Endothelial cell of umbilical vein (primary cell): ENCODE data around the gene CHST8. TPM values are rescaled to one million over a fixed set of nuclear protein-coding genes. Genes with fewer than 3 reads are reported as not detected.

ENCODE experiments used
- BruUV-seq: library from RNA; stranded (reverse); fragments of 400-500 nt; replicated peaks from 2 replicates; lab custom pipeline; 2021; lab: Mats Ljungman, UMichigan
- CTCF ChIA-PET: fragments of 300-600, 350-600 bp; sonication (Branson Sonifier 250); formaldehyde crosslinking; loops from one replicate; lab custom pipeline; 2021; ENCODE audit warnings: antibody characterized with exemption, inconsistent platforms; lab: Charles Lee
- POLR2A ChIA-PET: fragments of 300-600, 350-600 bp; sonication (Branson Sonifier 250); formaldehyde crosslinking; loops from one replicate; lab custom pipeline; 2021; ENCODE audit warnings: antibody characterized with exemption, inconsistent platforms; lab: Charles Lee
- DNase-seq: peaks from one replicate; pipeline ENCODE4 v3.0.0-alpha.2; 2011; ENCODE audit warnings: low read depth, low spot score
- FAIRE-seq: peaks from 2 replicates; lab custom pipeline; 2011; peaks lifted over from hg19 to GRCh38; lab: Jason Lieb, UNC
- H2AFZ ChIP-seq: 2 replicates; pipeline ENCODE4 v1.6.0; 2012; ENCODE audit warnings: low read depth, low read length, control low read depth, inconsistent platforms
- H3K27ac ChIP-seq: 2 replicates; pipeline ENCODE4 v1.5.1; 2011; ENCODE audit warnings: low read depth, mild to moderate bottlenecking, control low read depth, low read length, moderate library complexity; ENCODE audit not compliant: insufficient read depth
- H3K27me3 ChIP-seq, 2 experiments: 2 replicates each; pipeline versions ENCODE4 v1.6.0 to v1.6.1; 2011; ENCODE audit warnings: low read length in 2 of 2, mixed read lengths in 1 of 2; ENCODE audit not compliant: control insufficient read depth in 2 of 2, insufficient read depth in 2 of 2
- H3K36me3 ChIP-seq, 2 experiments: 2 replicates in 1 of 2; 3 replicates in 1 of 2; pipeline ENCODE4 v1.5.1; 2011; ENCODE audit warnings: low read length in 2 of 2, mild to moderate bottlenecking in 1 of 2, moderate library complexity in 1 of 2; ENCODE audit not compliant: control insufficient read depth in 2 of 2, insufficient read depth in 2 of 2; ENCODE audit errors: extremely low read depth in 1 of 2
- H3K4me1 ChIP-seq: 3 replicates; pipeline ENCODE4 v1.5.1; 2011; ENCODE audit warnings: mild to moderate bottlenecking, low read length; ENCODE audit not compliant: control insufficient read depth, insufficient read depth; ENCODE audit errors: extremely low read depth
- H3K4me2 ChIP-seq: 2 replicates; pipeline ENCODE4 v1.6.1; 2011; ENCODE audit warnings: low read length, control low read depth, mixed read lengths; ENCODE audit not compliant: insufficient read depth
- H3K4me3 ChIP-seq, 3 experiments: fragments of 200-600 bp in 1 of 3; sonication (generic), shearing (Covaris generic) in 1 of 3; replicated peaks in 1 of 3; 2 replicates each; pipeline ENCODE4 v1.5.1; 2011 to 2016; ENCODE audit warnings: control low read depth in 3 of 3, low read length in 3 of 3, mild to moderate bottlenecking in 2 of 3, inconsistent platforms in 1 of 3, low read depth in 1 of 3, moderate library complexity in 1 of 3; ENCODE audit not compliant: insufficient read depth in 1 of 3
- H3K79me2 ChIP-seq: 2 replicates; pipeline ENCODE4 v1.6.0; 2012; ENCODE audit warnings: low read length, inconsistent platforms; ENCODE audit not compliant: control insufficient read depth, insufficient read depth
- H3K9ac ChIP-seq: replicated peaks from 2 replicates; pipeline ENCODE3; 2011; ENCODE audit warnings: low read length, control low read depth; ENCODE audit not compliant: insufficient read depth; ENCODE audit errors: extremely low read depth
- H3K9me1 ChIP-seq: replicated peaks from 3 replicates; pipeline ENCODE4 v1.6.0; 2011; ENCODE audit warnings: mild to moderate bottlenecking, low read length; ENCODE audit not compliant: control insufficient read depth, insufficient read depth; ENCODE audit errors: extremely low read depth
- H3K9me3 ChIP-seq: replicated peaks from 2 replicates; pipeline ENCODE4 v1.5.1; 2012; ENCODE audit warnings: low read length, inconsistent platforms; ENCODE audit not compliant: control insufficient read depth, insufficient read depth
- H4K20me1 ChIP-seq: replicated peaks from 2 replicates; pipeline ENCODE3; 2011; ENCODE audit warnings: mild to moderate bottlenecking, low read length; ENCODE audit not compliant: control insufficient read depth, insufficient read depth; ENCODE audit errors: extremely low read depth
- CTCF ChIP-seq, 2 donors: IDR thresholded peaks; 1 replicate in 1 of 2; 2 replicates in 1 of 2; pipeline ENCODE4 v1.5.1; 2011; ENCODE audit warnings: low read length in 2 of 2, mild to moderate bottlenecking in 2 of 2, moderate library complexity in 2 of 2, control low read depth in 1 of 2, inconsistent platforms in 1 of 2, low read depth in 1 of 2; ENCODE audit not compliant: insufficient read depth in 1 of 2; ENCODE audit errors: extremely low read depth in 1 of 2
- EZH2 ChIP-seq: IDR thresholded peaks from 2 replicates; pipeline ENCODE4 v1.6.1; 2012; ENCODE audit warnings: borderline replicate concordance, low read depth, mild to moderate bottlenecking, moderate library complexity, low read length, inconsistent platforms; ENCODE audit not compliant: severe bottlenecking
- FOS ChIP-seq: IDR thresholded peaks from 2 replicates; pipeline ENCODE4 v1.6.1; 2011; ENCODE audit warnings: mild to moderate bottlenecking, low read length, moderate library complexity, borderline replicate concordance; ENCODE audit not compliant: insufficient read depth
- GATA2 ChIP-seq: IDR thresholded peaks from 2 replicates; pipeline ENCODE4 v1.7.0; 2011; ENCODE audit warnings: low read depth, mild to moderate bottlenecking, moderate library complexity, mixed read lengths, low read length; ENCODE audit not compliant: insufficient read length, insufficient read depth
- JUN ChIP-seq: IDR thresholded peaks from 2 replicates; pipeline ENCODE4 v1.6.1; 2011; ENCODE audit warnings: borderline replicate concordance, low read depth; ENCODE audit not compliant: insufficient read length, insufficient read depth
- MAX ChIP-seq: IDR thresholded peaks from 2 replicates; pipeline ENCODE4 v1.6.1; 2011; ENCODE audit not compliant: insufficient read depth, insufficient read length
- MYC ChIP-seq: IDR thresholded peaks from one replicate; pipeline ENCODE4 v1.6.1; 2011; ENCODE audit warnings: mild to moderate bottlenecking, low read depth, low read length
- POLR2A ChIP-seq: IDR thresholded peaks from 2 replicates; pipeline ENCODE4 v1.6.1; 2012; ENCODE audit warnings: low read depth, mild to moderate bottlenecking, control low read depth, low read length
- POLR2AphosphoS5 ChIP-seq: IDR thresholded peaks from 2 replicates; pipeline ENCODE4 v1.6.1; 2012; ENCODE audit warnings: low read depth, mild to moderate bottlenecking, control low read depth, low read length, moderate library complexity; ENCODE audit not compliant: insufficient read depth
- dilution Hi-C: fragments of 300-500 bp; cut with MboI; formaldehyde crosslinking; loops from one replicate; pipeline ENCODE4 v1.15.0; 2019; ENCODE audit warnings: low sequenced_read_pairs; ENCODE audit not compliant: extremely low pct_ligation_motif_present
- intact Hi-C: fragments of 100-400 bp; cut with micrococcal nuclease; formaldehyde crosslinking; loops from one replicate; pipeline ENCODE4 v1.10.0; 2022
- polyA plus RNA-seq, 4 experiments: library from polyadenylated mRNA; depleted of rRNA in 3 of 4; stranded (reverse) in 3 of 4; unstranded in 1 of 4; fragments of >200 nt; gene quantifications; 2 replicates each; pipeline versions ENCODE4 v1.2.1 to v1.2.3, GENCODE V29; 2011 to 2012; ENCODE audit warnings: missing spikeins in 1 of 4
- total RNA-seq: library from RNA; stranded (reverse); gene quantifications from 2 replicates; pipeline ENCODE4 v1.2.3, GENCODE V29; 2021

Gene CHST8
- total and polyA plus RNA-seq, 2 donors (not counting 3 experiments of a cell fraction or from before 2014, with no cell fraction given) = not detected

- H3K27me3 ChIP-seq = no peaks in the 10 kb centered on the region
- H2AFZ ChIP-seq = no peak overlapping the region
- no peak overlapping the region for H3K4me2 ChIP-seq
- H3K9ac ChIP-seq = no peak overlapping the region
- CTCF ChIA-PET = no interaction called here
- no peak overlapping the region for H3K27ac ChIP-seq
- POLR2A ChIA-PET = no interaction called here
- H3K4me1 ChIP-seq = no peaks in the 10 kb centered on the region
- no peaks in the 10 kb centered on the region for H3K9me3 ChIP-seq
- H3K9me1 ChIP-seq = no peaks in the 10 kb centered on the region
- TF ChIP-seq FOS (no peak), JUN (no peak), CTCF (IDR thresholded peaks at IDR 0.05; ENCODE audit: extremely low read depth in 1 of 2, insufficient read depth in 1 of 2, low read depth in 1 of 2, low read length in 2 of 2) (no peak), POLR2AphosphoS5 (no peak), MAX (no peak), POLR2A (no peak), EZH2 (no peak), MYC (no peak), GATA2 (no peak)
- no peaks in the 10 kb centered on the region for H3K36me3 ChIP-seq
- BruUV-seq = no TSS peak
- no peaks in the 10 kb centered on the region for H4K20me1 ChIP-seq
- no peak overlapping the region for H3K4me3 ChIP-seq
- no peak for FAIRE-seq
- dilution Hi-C loops = no loop called here
- DNase-seq = no peak
- intact Hi-C loops = no loop called here
- no peaks in the 10 kb centered on the region for H3K79me2 ChIP-seq
These were observed 84.9 kb downstream of the CHST8 start for GRCh38 chr19:33706631-33707030.
